K562 (cell line): ENCODE results near the gene DAZAP1. TPM values are rescaled to one million over a fixed set of nuclear protein-coding genes. Genes with fewer than 3 reads are reported as not detected.

Experiments used
- BDP1 ChIP-seq: IDR thresholded peaks from 3 replicates; pipeline ENCODE4 v1.6.1; 2011; ENCODE audit not compliant: insufficient read length, insufficient read depth
- CBX2 ChIP-seq: fragments of 200-600 bp; sonication (generic); IDR thresholded peaks from one replicate; pipeline ENCODE4 v1.6.1; 2012; ENCODE audit warnings: mild to moderate bottlenecking, low read length, inconsistent platforms; ENCODE audit not compliant: insufficient read depth, poor library complexity, severe bottlenecking
- CSDE1 ChIP-seq, 2 experiments: fragments of 450-650 bp; IDR thresholded peaks; 2 replicates each; pipeline ENCODE4 v1.6.1; 2016; ENCODE audit warnings: mild to moderate bottlenecking in 1 of 2
- CTCF ChIP-seq, 3 experiments: IDR thresholded peaks in 2 of 3; conservative IDR thresholded peaks in 1 of 3; 2 replicates each; pipeline ENCODE4 v1.5.1; 2011 to 2012; ENCODE audit warnings: low read length in 3 of 3, mild to moderate bottlenecking in 3 of 3, control low read depth in 2 of 3, improper control_type of control experiment in 1 of 3, inconsistent platforms in 1 of 3, low read depth in 1 of 3, mixed read lengths in 1 of 3, moderate library complexity in 1 of 3; ENCODE audit not compliant: insufficient read depth in 2 of 3
- GABPB2 ChIP-seq: fragments of 250-450 bp; sonication (Bioruptor Pico); conservative IDR thresholded peaks from 2 replicates; pipeline ENCODE4 v1.5.1; 2021; ENCODE audit warnings: mild to moderate bottlenecking
- GTF2A2 ChIP-seq: IDR thresholded peaks from 2 replicates; pipeline ENCODE4 v1.6.1; 2016; ENCODE audit warnings: mild to moderate bottlenecking, missing genetic modification characterization, missing compliant biosample characterization
- HES1 ChIP-seq: fragments of 450-650 bp; IDR thresholded peaks from 2 replicates; pipeline ENCODE4 v1.6.1; 2016; ENCODE audit warnings: low read depth, mild to moderate bottlenecking, moderate library complexity
- IFI16 ChIP-seq: fragments of 250-450 bp; sonication (Bioruptor Pico); IDR thresholded peaks from 2 replicates; pipeline ENCODE4 v2.1.2; 2022; ENCODE audit warnings: mild to moderate bottlenecking, inconsistent platforms
- KHSRP ChIP-seq: fragments of 450-650 bp; IDR thresholded peaks from 2 replicates; pipeline ENCODE4 v1.6.1; 2017
- MAZ ChIP-seq, 2 experiments: fragments of 450-650 bp in 1 of 2; sonication (generic) in 1 of 2; formaldehyde crosslinking; IDR thresholded peaks in 1 of 2; conservative IDR thresholded peaks in 1 of 2; 2 replicates each; pipeline versions ENCODE4 v1.4.0 to v1.5.0; 2020; ENCODE audit warnings: mild to moderate bottlenecking in 1 of 2, missing genetic modification reagents in 1 of 2
- NCOA2 ChIP-seq, 2 experiments: fragments of 450-650 bp; IDR thresholded peaks; 2 replicates each; pipeline ENCODE4 v1.6.1; 2018; ENCODE audit warnings: mild to moderate bottlenecking in 2 of 2, moderate library complexity in 1 of 2; ENCODE audit not compliant: partially characterized antibody in 2 of 2
- NR1H2 ChIP-seq: sonication (generic); formaldehyde crosslinking; IDR thresholded peaks from 2 replicates; pipeline ENCODE4 v1.4.0; 2020; ENCODE audit warnings: mild to moderate bottlenecking, missing genetic modification reagents
- POLR2AphosphoS2 ChIP-seq: IDR thresholded peaks from 2 replicates; pipeline ENCODE4 v1.6.1; 2012; ENCODE audit warnings: low read length, improper control_type of control experiment
- TCF7 ChIP-seq: sonication (generic); IDR thresholded peaks from 2 replicates; pipeline ENCODE4 v1.6.1; 2016; ENCODE audit warnings: antibody characterized with exemption, borderline replicate concordance
- VEZF1 ChIP-seq: fragments of 200-800 bp; sonication (Bioruptor generic); IDR thresholded peaks from 2 replicates; pipeline ENCODE4 v1.6.1; 2017; ENCODE audit warnings: missing genetic modification characterization, missing compliant biosample characterization
- ZEB2 ChIP-seq: fragments of 450-650 bp; IDR thresholded peaks from 2 replicates; pipeline ENCODE4 v1.6.1; 2016
- ZNF224 ChIP-seq: sonication (generic); formaldehyde crosslinking; IDR thresholded peaks from 2 replicates; pipeline ENCODE4 v1.8.0; 2022; ENCODE audit warnings: mild to moderate bottlenecking, missing genetic modification reagents
- ZNF316 ChIP-seq: fragments of 450-650 bp; IDR thresholded peaks from 2 replicates; pipeline ENCODE4 v1.6.1; 2016
- ZNF586 ChIP-seq: fragments of 450-650 bp; formaldehyde crosslinking; conservative IDR thresholded peaks from 2 replicates; pipeline ENCODE4 v1.4.0; 2020; ENCODE audit warnings: mild to moderate bottlenecking, moderate library complexity
- ZNF764 ChIP-seq: fragments of 250-450 bp; sonication (Bioruptor Pico); IDR thresholded peaks from 2 replicates; pipeline ENCODE4 v1.4.0; 2020; ENCODE audit warnings: low read depth, mild to moderate bottlenecking, moderate library complexity
- polyA plus RNA-seq, 8 experiments: library from polyadenylated mRNA; depleted of rRNA in 4 of 8; stranded (reverse) in 5 of 8; unstranded in 3 of 8; fragments of >200 nt; fragmentation: Nextera tagmentation in 2 of 8; fragmentation: Illumina TruSeq in 1 of 8; extraction: Ambion mirVana in 2 of 8; extraction: Trizol in 1 of 8; gene quantifications; 2 replicates each; pipeline versions ENCODE4 v1.2.1 to v1.2.3, GENCODE V29; 2011 to 2014; ENCODE audit warnings: inconsistent platforms in 1 of 8, missing spikeins in 1 of 8
- total RNA-seq, 7 experiments: library from RNA; depleted of rRNA in 6 of 7; stranded (reverse); fragments of >200 nt in 6 of 7; fragmentation: Illumina TruSeq in 2 of 7; extraction: Trizol in 2 of 7; gene quantifications; 2 replicates each; pipeline versions ENCODE4 v1.2.1 to v1.2.3, GENCODE V29; 2011 to 2021; ENCODE audit warnings: low replicate concordance in 1 of 7
- TF ChIP-seq, protein P1 (sequence below): fragments of 250-450 bp; sonication (Bioruptor Pico); IDR thresholded peaks from 2 replicates; pipeline ENCODE4 v1.8.0; 2022; ENCODE audit warnings: moderate library complexity, mild to moderate bottlenecking, inconsistent platforms
- TF ChIP-seq, protein P2 (sequence below): fragments of 450-650 bp; IDR thresholded peaks from 2 replicates; pipeline ENCODE4 v1.6.1; 2016; ENCODE audit warnings: antibody characterized with exemption

DAZAP1 gene
- total and polyA plus RNA-seq, 9 of the 15 experiments (the other 6 are each of a cell fraction or from before 2014, with no cell fraction given) = 10.8 to 289 (median 142) TPM

GRCh38 chr19:1455336-1456120, 48.1 kb downstream of the DAZAP1 start (continued):
- TF ChIP-seq VEZF1 = peak; percentile 59; the same call in 1 of the 2 replicates
- peak; percentile 29 to 40; a peak in 2 of 4 replicates for TF ChIP-seq MAZ (CRISPR knock-in tag; conservative IDR thresholded peaks at IDR 0.05 in 1 of 2, IDR thresholded peaks at IDR 0.05 in 1 of 2)
- no peak for TF ChIP-seq IFI16 (CRISPR knock-in tag)
- TF ChIP-seq, protein P1, sequence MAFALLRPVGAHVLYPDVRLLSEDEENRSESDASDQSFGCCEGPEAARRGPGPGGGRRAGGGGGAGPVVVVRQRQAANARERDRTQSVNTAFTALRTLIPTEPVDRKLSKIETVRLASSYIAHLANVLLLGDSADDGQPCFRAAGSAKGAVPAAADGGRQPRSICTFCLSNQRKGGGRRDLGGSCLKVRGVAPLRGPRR (CRISPR knock-in tag) = no peak
- no peak for TF ChIP-seq BDP1
- TF ChIP-seq GABPB2 (CRISPR knock-in tag) = no peak
- no peak for TF ChIP-seq CSDE1 (IDR thresholded peaks at IDR 0.05)
- no peak for TF ChIP-seq CBX2
- no peak; the same call in 1 of the 2 replicates for TF ChIP-seq ZNF316
- TF ChIP-seq POLR2AphosphoS2 = peak; percentile 79; the same call in 1 of the 2 replicates
- TF ChIP-seq GTF2A2 (tag) = no peak
- TF ChIP-seq ZEB2 = no peak
- no peak for TF ChIP-seq HES1
- TF ChIP-seq ZNF764 (CRISPR knock-in tag) = no peak
- no peak for TF ChIP-seq NCOA2 (IDR thresholded peaks at IDR 0.05; ENCODE audit: partially characterized antibody in 2 of 2)
- TF ChIP-seq KHSRP = no peak
- TF ChIP-seq, protein P2, sequence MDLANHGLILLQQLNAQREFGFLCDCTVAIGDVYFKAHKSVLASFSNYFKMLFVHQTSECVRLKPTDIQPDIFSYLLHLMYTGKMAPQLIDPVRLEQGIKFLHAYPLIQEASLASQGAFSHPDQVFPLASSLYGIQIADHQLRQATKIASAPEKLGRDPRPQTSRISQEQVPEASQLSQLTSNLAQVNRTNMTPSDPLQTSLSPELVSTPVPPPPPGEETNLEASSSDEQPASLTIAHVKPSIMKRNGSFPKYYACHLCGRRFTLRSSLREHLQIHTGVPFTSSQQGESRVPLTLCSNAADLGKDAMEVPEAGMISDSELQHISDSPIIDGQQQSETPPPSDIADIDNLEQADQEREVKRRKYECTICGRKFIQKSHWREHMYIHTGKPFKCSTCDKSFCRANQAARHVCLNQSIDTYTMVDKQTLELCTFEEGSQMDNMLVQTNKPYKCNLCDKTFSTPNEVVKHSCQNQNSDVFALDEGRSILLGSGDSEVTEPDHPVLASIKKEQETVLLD = no peak
- no peak for TF ChIP-seq NR1H2
- TF ChIP-seq CTCF (IDR thresholded peaks at IDR 0.05 in 2 of 3, conservative IDR thresholded peaks at IDR 0.05 in 1 of 3; ENCODE audit: insufficient read depth in 2 of 3, low read depth in 1 of 3, low read length in 3 of 3) = no peak; a peak in 1 of 6 replicates
- no peak for TF ChIP-seq ZNF224 (CRISPR knock-in tag)
- no peak for TF ChIP-seq ZNF586
- TF ChIP-seq TCF7 = no peak
